GM21723 (cell line): ENCODE measurements around the gene ST14.

Experiments
- ATAC-seq: cut with Tn5 transposase; IDR thresholded peaks from one replicate; pipeline ENCODE4 v1.9.1; 2021; ENCODE audit warnings: mild to moderate bottlenecking, moderate library complexity; ENCODE audit not compliant: unreplicated experiment

ST14 gene

DNA sequence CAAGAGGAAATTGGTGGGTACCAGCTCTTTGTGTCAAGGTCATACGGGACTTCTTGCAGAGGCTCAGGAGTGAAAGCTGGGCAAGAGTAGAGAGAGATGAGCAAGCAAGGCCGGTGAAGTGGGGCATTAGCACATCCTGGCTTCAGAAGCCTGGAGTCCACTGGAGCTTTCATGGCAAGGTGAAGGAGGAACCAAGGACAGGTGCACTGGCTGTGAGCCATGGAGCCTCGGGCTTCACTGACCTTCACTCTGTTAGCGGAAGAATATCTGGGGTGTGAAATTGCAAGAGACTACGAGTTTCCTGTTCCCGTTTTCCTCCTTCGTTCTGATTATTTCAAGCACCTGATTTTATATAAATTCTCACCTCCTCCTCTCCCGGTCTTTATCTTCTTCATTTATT is 25.9 kb upstream of the ST14 start:
- ATAC-seq, result no peak

- no peak for ATAC-seq
Measured at GRCh38 chr11:130136107-130136506, 23.5 kb upstream of the ST14 start.

- ATAC-seq, result no peak
Measured at GRCh38 chr11:130137999-130138398, 21.6 kb upstream of the ST14 start.

GRCh38 chr11:130139401-130139800 is 20.2 kb upstream of the ST14 start:
- ATAC-seq, result no peak

DNA sequence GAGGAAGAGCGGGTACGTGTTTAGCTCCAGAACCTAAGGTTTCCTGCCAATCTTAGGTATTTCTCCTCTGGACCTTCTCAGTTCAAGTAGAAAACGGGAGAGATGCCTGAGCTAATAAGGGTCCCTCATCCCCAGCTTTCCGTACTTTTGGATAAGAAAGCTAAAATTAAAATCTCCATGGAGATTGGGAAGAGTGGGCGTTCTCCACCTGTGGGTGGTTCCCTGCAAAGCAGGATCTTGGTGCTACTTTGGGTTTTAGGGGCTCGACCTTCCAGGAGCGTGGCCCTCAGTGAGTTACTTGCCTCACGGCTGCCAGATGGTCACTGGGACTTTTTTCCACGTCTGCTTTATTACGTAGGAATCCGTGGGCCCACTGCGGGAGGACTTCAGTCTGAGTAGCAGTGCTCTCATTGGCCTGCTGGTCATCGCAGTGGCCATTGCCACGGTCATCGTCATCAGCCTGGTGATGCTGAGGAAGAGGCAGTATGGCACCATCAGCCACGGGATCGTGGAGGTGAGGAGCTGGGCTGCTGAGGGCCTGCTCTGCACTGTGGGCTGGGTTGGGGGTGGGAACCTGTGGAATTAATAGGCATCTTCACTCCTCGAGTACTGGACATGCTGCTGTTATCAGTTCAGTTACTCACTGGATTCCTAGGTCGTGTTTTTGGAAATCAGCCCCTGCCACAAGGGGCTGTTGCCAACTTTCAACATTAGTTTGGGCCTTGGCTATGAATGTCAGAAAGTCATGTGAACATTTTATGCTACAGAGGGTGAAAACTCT is 17.8 kb upstream of the ST14 start:
- ATAC-seq, result no peak

- ATAC-seq, result no peak
Measured at GRCh38 chr11:130144141-130144540, 15.4 kb upstream of the ST14 start.

- no peak for ATAC-seq
Measured at GRCh38 chr11:130144861-130145281, 14.7 kb upstream of the ST14 start.

GRCh38 chr11:130145311-130145812 is 14.2 kb upstream of the ST14 start:
- ATAC-seq, result no peak

GRCh38 chr11:130145975-130146776 is 13.4 kb upstream of the ST14 start:
- ATAC-seq, result no peak

DNA sequence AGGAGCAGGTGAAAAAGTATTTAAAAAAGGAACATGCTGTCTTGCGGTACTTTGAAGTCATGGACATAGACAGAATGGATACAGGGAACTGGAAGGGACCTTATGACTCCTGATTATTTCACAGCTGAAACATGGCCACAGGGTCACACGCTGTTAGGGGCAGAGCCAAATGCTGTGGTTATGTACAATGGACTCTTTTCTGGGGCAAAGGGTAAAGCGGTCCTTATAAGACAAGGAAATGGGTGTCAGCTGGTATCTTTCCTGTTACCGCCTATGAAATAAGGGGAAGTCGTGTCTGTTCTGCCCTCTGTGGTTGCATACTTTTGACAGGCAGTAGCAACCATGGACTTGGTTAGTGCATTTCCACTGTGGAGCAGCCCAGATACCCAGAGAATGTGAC is 12.8 kb upstream of the ST14 start:
- ATAC-seq, result no peak

DNA sequence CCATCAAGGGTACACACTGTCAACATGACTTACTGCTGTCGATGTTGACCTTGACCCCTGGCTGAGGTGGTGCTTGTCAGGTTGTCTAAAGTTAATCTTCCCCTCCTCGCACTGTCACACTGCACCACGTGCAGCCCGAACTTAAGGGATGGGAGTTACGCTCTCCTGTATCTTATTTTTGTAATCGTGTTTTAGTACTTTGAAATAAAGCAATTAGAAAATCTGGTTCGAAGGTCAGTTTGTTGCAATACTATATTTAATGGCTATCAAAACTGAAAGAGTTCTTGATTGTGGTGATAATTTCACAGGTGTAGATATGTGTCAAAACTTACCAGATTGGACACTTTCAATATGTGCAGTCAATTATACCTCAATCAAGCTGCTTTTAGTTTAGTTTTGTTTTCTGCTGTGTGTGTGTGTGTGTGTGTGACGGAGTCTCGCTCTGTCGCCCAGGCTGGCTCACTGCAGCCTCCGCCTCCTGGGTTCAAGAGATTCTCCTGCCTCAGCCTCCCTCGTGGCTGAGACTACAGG is 10.7 kb upstream of the ST14 start:
- ATAC-seq, result no peak

DNA sequence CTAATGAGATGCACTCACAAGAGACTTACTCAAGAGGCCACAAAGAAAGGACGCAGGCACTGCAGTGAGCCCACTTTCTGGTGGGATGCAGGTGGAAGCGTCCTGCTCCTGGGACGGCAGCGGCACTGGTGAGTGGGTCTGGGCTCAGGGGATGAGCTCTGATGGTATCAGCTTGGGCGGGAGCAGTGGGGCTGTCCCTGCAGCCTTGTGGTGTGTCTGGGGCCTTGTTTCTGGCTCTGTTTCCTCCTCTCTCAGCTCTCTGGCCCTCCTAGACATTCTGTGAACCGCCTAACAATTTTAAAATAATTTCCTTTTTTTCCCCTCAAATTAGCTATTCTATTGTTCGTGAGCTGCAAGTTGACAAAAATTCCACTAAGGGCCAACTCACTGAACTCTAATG is 8.8 kb upstream of the ST14 start:
- peak; percentile 43 for ATAC-seq

DNA sequence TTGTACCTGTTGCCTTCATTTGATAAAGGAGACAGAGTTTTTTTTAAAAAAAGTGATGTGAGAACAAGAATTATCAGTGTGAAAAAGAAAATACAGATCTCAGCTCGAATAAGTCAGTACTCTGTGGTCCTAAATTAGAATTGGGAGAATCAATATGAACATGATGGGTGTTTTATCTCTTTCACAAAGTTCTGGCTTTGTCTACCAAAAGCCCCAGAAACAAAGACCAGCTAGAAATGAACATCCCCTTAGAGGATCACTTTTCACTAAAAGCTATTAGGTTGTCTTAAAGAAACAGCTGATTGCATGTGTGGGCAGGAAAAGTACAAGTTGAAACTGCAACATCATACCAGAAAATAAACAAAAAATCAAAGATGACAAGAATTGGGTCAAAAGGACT is 8.4 kb upstream of the ST14 start:
- ATAC-seq, result peak; percentile 56

DNA sequence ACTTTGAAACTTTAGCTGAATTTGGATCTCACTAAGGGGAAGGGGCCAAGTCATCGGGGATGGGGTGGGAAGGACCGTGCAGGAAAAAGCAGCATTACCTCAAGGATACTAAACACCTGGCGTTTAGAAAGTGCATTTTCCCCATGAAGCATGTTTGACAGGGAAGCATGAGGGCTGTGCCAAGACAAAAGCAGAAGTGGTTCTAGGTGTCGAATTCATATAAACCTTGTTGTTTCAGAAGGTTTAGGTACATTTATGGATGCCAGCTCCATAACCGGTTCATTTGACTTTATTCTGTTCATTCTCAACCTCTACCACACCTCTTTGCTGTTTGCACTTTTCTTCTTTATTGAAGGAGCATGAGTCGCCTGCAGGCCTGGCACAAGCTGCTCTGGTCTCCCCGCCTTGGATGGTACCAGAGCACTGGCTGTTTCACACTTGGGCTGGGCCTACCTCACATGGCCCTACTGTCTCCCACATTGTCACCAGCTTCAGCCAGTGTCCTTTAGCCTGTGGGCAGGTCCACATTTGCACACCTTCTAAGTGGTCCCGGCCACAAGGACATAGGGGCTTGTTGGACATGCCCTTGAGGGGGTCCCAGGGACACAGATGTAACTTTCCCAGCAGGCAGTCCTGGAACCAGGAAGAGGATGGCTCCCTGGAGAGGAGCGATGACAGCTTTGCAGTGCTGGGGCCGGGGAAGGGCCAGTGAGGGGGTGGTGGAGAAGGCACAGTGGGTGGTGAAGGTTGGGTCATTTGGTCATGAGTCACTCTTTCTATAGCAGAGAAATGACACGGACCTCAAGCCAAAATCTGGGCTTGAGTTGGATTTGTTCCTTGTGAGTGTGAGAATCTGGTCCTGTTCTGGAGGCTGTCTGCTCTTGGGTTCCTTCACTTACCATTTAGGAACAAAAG is 3.2 kb upstream of the ST14 start:
- no peak for ATAC-seq

DNA sequence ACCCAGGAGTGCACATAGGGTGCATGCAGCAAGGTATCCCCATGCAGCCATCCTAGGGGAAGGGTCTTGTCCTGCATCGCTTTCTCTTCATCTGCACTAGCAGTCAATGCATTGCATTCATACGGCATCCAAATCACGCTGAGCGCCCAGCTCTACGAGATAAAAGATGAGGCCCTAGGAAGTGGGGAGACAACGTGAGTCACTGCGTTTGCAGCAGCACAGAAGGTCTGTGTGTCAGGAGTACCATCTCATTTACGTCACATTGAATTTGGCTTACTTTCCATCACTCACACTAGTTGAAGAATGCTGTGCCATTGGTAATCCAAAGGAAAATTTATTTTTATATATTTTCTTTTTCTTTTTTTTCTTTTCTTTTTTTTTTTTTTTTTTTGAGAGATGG is 2.5 kb upstream of the ST14 start:
- no peak for ATAC-seq

DNA sequence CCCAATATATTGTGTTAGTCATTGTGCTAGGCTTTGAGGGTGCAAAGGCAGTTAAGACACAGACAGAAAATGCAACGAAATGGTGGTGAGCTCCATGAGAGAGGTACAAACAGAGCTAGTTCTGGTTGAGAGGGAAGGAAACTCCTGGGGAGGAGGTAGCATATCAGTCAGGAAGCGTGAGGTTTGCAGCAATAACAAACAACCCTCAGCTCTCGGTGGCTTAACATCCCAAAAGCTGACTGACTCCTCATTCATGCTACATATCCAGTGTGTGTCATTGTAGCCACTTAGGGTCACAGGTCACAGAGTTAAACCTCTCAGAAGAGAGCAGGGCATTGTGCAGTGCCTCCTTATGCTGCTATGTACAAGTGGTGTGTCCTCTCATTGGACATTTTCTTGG is 1.7 kb upstream of the ST14 start:
- ATAC-seq, result no peak

- no peak for ATAC-seq
Measured at GRCh38 chr11:130159139-130159538, 443 bp upstream of the ST14 start.

DNA sequence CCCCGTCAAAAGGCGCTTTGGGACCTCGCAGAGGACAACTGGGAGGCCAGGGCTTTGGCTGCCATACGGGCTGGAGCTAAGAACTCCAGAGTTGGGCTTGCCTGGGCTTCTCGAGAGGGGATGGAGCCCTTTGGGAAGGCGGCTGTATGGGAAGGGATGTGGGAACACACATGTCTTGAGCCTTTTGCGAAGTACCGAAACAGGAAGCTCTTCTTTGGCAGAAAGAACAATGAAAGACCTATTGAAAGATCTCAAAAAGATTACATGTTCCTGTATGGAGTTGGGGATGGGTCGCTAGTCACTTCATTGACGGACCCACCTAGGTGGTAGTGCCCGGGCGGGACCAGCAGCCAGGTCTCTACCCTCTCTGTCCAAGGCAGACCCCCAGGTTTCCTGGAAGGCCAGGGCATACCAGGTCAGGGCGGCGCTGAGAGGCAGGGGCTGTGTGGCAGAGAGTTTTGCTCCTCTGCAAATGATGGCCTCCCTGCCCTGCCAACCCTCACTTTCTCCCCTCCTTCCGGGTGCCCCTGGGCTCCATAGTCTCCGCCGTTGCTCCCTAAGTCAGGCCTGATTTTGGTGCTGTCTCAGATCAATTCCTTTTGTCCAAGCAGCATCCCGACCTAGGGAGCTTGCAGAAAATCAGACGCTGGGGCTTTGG is 1.0 kb downstream of the ST14 start:
- no peak for ATAC-seq

DNA sequence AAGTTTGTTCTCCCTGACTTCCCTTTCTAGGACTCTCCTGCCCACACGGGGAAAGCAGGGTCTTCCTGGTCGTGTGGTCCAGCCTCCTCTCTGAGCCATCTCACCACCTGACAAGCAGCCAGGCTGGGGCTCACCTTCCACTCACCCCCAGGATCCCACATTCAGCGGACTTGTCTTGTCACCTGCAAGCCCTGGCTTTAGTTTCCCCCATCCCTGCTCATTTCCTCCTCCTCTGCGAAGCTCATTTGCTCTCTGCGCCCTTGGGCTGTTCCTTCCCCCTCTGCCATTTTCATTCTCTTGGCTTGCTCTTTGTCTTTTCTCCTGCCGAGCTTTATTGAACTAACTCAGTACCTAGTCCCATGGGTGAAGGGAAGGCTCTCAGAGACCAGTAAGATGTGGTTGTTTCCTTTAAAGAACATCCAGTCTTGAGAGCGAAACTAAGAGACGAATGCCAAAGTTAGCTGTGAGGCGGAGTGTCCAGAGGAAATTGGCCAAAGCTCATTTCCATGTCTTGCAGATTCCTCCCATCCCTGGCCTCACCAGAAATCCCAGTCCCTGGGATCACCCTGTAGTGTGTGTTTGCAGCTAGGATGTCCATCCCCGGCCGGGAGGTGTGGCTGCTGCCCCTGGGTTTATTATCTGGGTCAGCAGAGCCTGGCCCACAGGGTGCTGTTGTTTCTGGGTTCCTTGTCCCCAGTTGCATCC is 2.0 kb downstream of the ST14 start:
- no peak for ATAC-seq

- ATAC-seq, result no peak
Measured at GRCh38 chr11:130162733-130163132, 3.2 kb downstream of the ST14 start.
